GM19025 (cell line): Measurements from ENCODE around the gene CPM.
"Not testable (repeated sequence)": the region's sequence is repeated elsewhere in the genome, so short reads cannot be mapped to it uniquely, and the experiment has no call there.

Source experiments
- ATAC-seq: cut with Tn5 transposase; IDR thresholded peaks from one replicate; pipeline ENCODE4 v1.9.1; 2021; ENCODE audit warnings: mild to moderate bottlenecking, low read depth, moderate library complexity; ENCODE audit not compliant: unreplicated experiment

CPM gene

GRCh38 chr12:68810027-68810389 lies 123.0 kb downstream of the CPM start:
- not testable (repeated sequence) for ATAC-seq

GRCh38 chr12:68809190-68810026 lies 123.6 kb downstream of the CPM start:
- ATAC-seq: no peak

- peak; percentile 35 for ATAC-seq
Observed at GRCh38 chr12:68808388-68809189, 124.4 kb downstream of the CPM start.

GRCh38 chr12:68807576-68808387 lies 125.2 kb downstream of the CPM start, which contains the start of gene MDM2:
TSS of gene MDM2 (plus strand) at chr12:68808177. CDS start at chr12:68808478, 301 bp downstream.
- peak; percentile 79 for ATAC-seq

GRCh38 chr12:68807274-68807575 lies 125.7 kb downstream of the CPM start:
- not testable (repeated sequence) for ATAC-seq

GRCh38 chr12:68806488-68807237 lies 126.3 kb downstream of the CPM start:
- ATAC-seq: no peak

GRCh38 chr12:68805592-68806120 lies 127.3 kb downstream of the CPM start:
- no peak for ATAC-seq

GRCh38 chr12:68804657-68805591 lies 128.0 kb downstream of the CPM start:
- ATAC-seq: no peak

GRCh38 chr12:68803948-68804656 lies 128.9 kb downstream of the CPM start:
- no peak for ATAC-seq

- ATAC-seq: not testable (repeated sequence)
Observed at GRCh38 chr12:68802911-68803651, 129.9 kb downstream of the CPM start.

GRCh38 chr12:68802372-68802745 lies 130.6 kb downstream of the CPM start:
- ATAC-seq: not testable (repeated sequence)
